ENCODE results near the gene AMMECR1.
"Not testable (repeated sequence)": the region's sequence is repeated elsewhere in the genome, so short reads cannot be mapped to it uniquely, and the experiment has no call there.

AMMECR1 gene

GRCh38 chrX:110317820-110318663 lies at the start of gene AMMECR1:
TSS of gene AMMECR1 (minus strand) at chrX:110318085. CDS start at chrX:110318071, 14 bp downstream.
- DNase-seq = peak; percentile 76

GRCh38 chrX:110363244-110363643 lies 45.4 kb upstream of the AMMECR1 start:
- DNase-seq = no peak

GRCh38 chrX:110359273-110359672 lies 41.4 kb upstream of the AMMECR1 start:
- DNase-seq = no peak

GRCh38 chrX:110358548-110358947 lies 40.7 kb upstream of the AMMECR1 start, which contains the start of gene RTL9:
TSS of gene RTL9 (plus strand) at chrX:110358848. CDS start at chrX:110450618, 91,770 bp downstream.
- DNase-seq = no peak

- DNase-seq = no peak
Measured at GRCh38 chrX:110346681-110347080, 28.8 kb upstream of the AMMECR1 start.

GRCh38 chrX:110341189-110342035 lies 23.5 kb upstream of the AMMECR1 start:
- no peak for DNase-seq

- no peak for DNase-seq
Measured at GRCh38 chrX:110338935-110339334, 21.1 kb upstream of the AMMECR1 start.

GRCh38 chrX:110333458-110333857 lies 15.6 kb upstream of the AMMECR1 start:
- DNase-seq = not testable (repeated sequence)

- DNase-seq = no peak
Measured at GRCh38 chrX:110331444-110332030, 13.7 kb upstream of the AMMECR1 start.

GRCh38 chrX:110328613-110329012 lies 10.7 kb upstream of the AMMECR1 start:
- DNase-seq = not testable (repeated sequence)

- DNase-seq = no peak
Measured at GRCh38 chrX:110327336-110327735, 9.5 kb upstream of the AMMECR1 start.

GRCh38 chrX:110326712-110327111 lies 8.8 kb upstream of the AMMECR1 start:
- DNase-seq = no peak

- DNase-seq = no peak
Measured at GRCh38 chrX:110322603-110323002, 4.7 kb upstream of the AMMECR1 start.

GRCh38 chrX:110321670-110322069 lies 3.8 kb upstream of the AMMECR1 start:
- DNase-seq = no peak

GRCh38 chrX:110321081-110321480 lies 3.2 kb upstream of the AMMECR1 start:
- DNase-seq = no peak

- no peak for DNase-seq
Measured at GRCh38 chrX:110320381-110320987, 2.6 kb upstream of the AMMECR1 start.

- no peak for DNase-seq
Measured at GRCh38 chrX:110318664-110318968, 731 bp upstream of the AMMECR1 start.

GRCh38 chrX:110317061-110317819 lies 645 bp downstream of the AMMECR1 start:
- no peak for DNase-seq

GRCh38 chrX:110316351-110317060 lies 1.4 kb downstream of the AMMECR1 start:
- DNase-seq = no peak

- no peak for DNase-seq
Measured at GRCh38 chrX:110315551-110315950, 2.3 kb downstream of the AMMECR1 start.

GRCh38 chrX:110311437-110312230 lies 6.3 kb downstream of the AMMECR1 start:
- DNase-seq = no peak

Measured in NCI-H2029 (cell line).